Measurements from ENCODE around the gene YWHAE. TPM values are rescaled to one million over a fixed set of nuclear protein-coding genes. Genes with fewer than 3 reads are reported as not detected.

YWHAE gene
- total RNA-seq, 1 donor from 2014 or later: 2,181 TPM

- Histone ChIP-seq H3K27me3 (no peaks in the 10 kb centered on the region), H3F3A (ENCODE audit: low read depth) (peaks cover 2% of the 10 kb centered on the region), H3K36me3 (no peaks in the 10 kb centered on the region), H3K9ac (no peak overlapping the region), H2AFZ (replicated peaks) (no peak overlapping the region), H3K9me3 (ENCODE audit: low read depth) (no peaks in the 10 kb centered on the region), H3K4me3 (no peak overlapping the region), H3K27ac (no peak overlapping the region), H3K4me1 (no peaks in the 10 kb centered on the region), H3K79me2 (ENCODE audit: low read depth) (no peaks in the 10 kb centered on the region), H4K20me1 (ENCODE audit: low read depth) (peaks cover 5% of the 10 kb centered on the region), H3K4me2 (no peak overlapping the region)
- Mint-ChIP-seq H3K36me3 (no peaks in the 10 kb centered on the region), H3K4me1 (peaks cover 19% of the 10 kb centered on the region), H3K27ac (no peak overlapping the region), H3K4me3 (no peak overlapping the region), H3K27me3 (ENCODE audit: insufficient read depth, low read depth) (peaks cover 2% of the 10 kb centered on the region), H3K9me3 (no peaks in the 10 kb centered on the region)
- TF ChIP-seq CTCF (IDR thresholded peaks at IDR 0.05) (no peak), EZH2 (IDR thresholded peaks at IDR 0.05) (no peak), EZH2phosphoT487 (IDR thresholded peaks at IDR 0.05) (no peak)
- no peak for DNase-seq (ENCODE audit: low spot score)
These were observed 68.3 kb downstream of the YWHAE start for GRCh38 chr17:1331708-1332107.

- no peaks in the 10 kb centered on the region for H3K36me3 Mint-ChIP-seq
- no peak overlapping the region for H2AFZ ChIP-seq (replicated peaks)
- H3K27me3 ChIP-seq: no peaks in the 10 kb centered on the region
- no peaks in the 10 kb centered on the region for H3K4me1 ChIP-seq
- H3K79me2 ChIP-seq (ENCODE audit: low read depth): no peaks in the 10 kb centered on the region
- H3K27ac ChIP-seq: no peak overlapping the region
- H4K20me1 ChIP-seq (ENCODE audit: low read depth): peaks cover 5% of the 10 kb centered on the region
- H3K4me3 Mint-ChIP-seq: no peak overlapping the region
- peaks cover 14% of the 10 kb centered on the region for H3K4me1 Mint-ChIP-seq
- H3K4me2 ChIP-seq: no peak overlapping the region
- H3K9ac ChIP-seq: no peak overlapping the region
- TF ChIP-seq EZH2 (IDR thresholded peaks at IDR 0.05): no peak
- TF ChIP-seq EZH2phosphoT487 (IDR thresholded peaks at IDR 0.05): no peak
- TF ChIP-seq CTCF (IDR thresholded peaks at IDR 0.05): no peak
- H3K27ac Mint-ChIP-seq: no peak overlapping the region
- peaks cover 5% of the 10 kb centered on the region for H3K27me3 Mint-ChIP-seq (ENCODE audit: insufficient read depth, low read depth)
- no peaks in the 10 kb centered on the region for H3K9me3 Mint-ChIP-seq
- H3K9me3 ChIP-seq (ENCODE audit: low read depth): no peaks in the 10 kb centered on the region
- no peaks in the 10 kb centered on the region for H3K36me3 ChIP-seq
- no peak for DNase-seq (ENCODE audit: low spot score)
- H3F3A ChIP-seq (ENCODE audit: low read depth): peaks cover 2% of the 10 kb centered on the region
- no peak overlapping the region for H3K4me3 ChIP-seq
These were observed 70.2 kb downstream of the YWHAE start for GRCh38 chr17:1329745-1330343.

GRCh38 chr17:1328437-1328836 is 71.6 kb downstream of the YWHAE start:
- Histone ChIP-seq H3K79me2 (ENCODE audit: low read depth) (no peaks in the 10 kb centered on the region), H3F3A (ENCODE audit: low read depth) (no peaks in the 10 kb centered on the region), H3K9ac (no peak overlapping the region), H3K27ac (no peak overlapping the region), H3K4me1 (no peaks in the 10 kb centered on the region), H3K4me3 (no peak overlapping the region), H3K36me3 (no peaks in the 10 kb centered on the region), H3K4me2 (no peak overlapping the region), H3K27me3 (no peaks in the 10 kb centered on the region), H2AFZ (replicated peaks) (no peak overlapping the region), H3K9me3 (ENCODE audit: low read depth) (no peaks in the 10 kb centered on the region), H4K20me1 (ENCODE audit: low read depth) (peaks cover 3% of the 10 kb centered on the region)
- H3K27ac Mint-ChIP-seq: no peak overlapping the region
- H3K9me3 Mint-ChIP-seq: no peaks in the 10 kb centered on the region
- no peaks in the 10 kb centered on the region for H3K36me3 Mint-ChIP-seq
- H3K4me3 Mint-ChIP-seq: no peak overlapping the region
- H3K4me1 Mint-ChIP-seq: peaks cover 11% of the 10 kb centered on the region
- no peak for TF ChIP-seq EZH2 (IDR thresholded peaks at IDR 0.05)
- TF ChIP-seq EZH2phosphoT487 (IDR thresholded peaks at IDR 0.05): no peak
- no peak for TF ChIP-seq CTCF (IDR thresholded peaks at IDR 0.05)
- peaks cover 5% of the 10 kb centered on the region for H3K27me3 Mint-ChIP-seq (ENCODE audit: insufficient read depth, low read depth)
- DNase-seq (ENCODE audit: low spot score): no peak

All from neural progenitor cell (in vitro differentiated cells).